Mesothelial cell of epicardium (in vitro differentiated cells): ENCODE results near the gene APBB1. TPM values are rescaled to one million over a fixed set of nuclear protein-coding genes. Genes with fewer than 3 reads are reported as not detected.

Source experiments
- DNase-seq, 2 experiments: peaks; one replicate each; pipeline ENCODE4 v3.0.0; 2021; ENCODE audit warnings: low spot score in 2 of 2; ENCODE audit not compliant: unreplicated experiment in 2 of 2
- H3K27ac Mint-ChIP-seq: 2 replicates; pipeline ENCODE4 v1.8.0; 2021; ENCODE audit warnings: mixed read lengths
- H3K27me3 Mint-ChIP-seq: 2 replicates; pipeline ENCODE4 v1.8.0; 2021; ENCODE audit warnings: low read depth, mixed read lengths
- H3K36me3 Mint-ChIP-seq: 2 replicates; pipeline ENCODE4 v1.8.0; 2021; ENCODE audit warnings: mixed read lengths
- H3K4me1 Mint-ChIP-seq: 2 replicates; pipeline ENCODE4 v1.8.0; 2021; ENCODE audit warnings: mixed read lengths
- H3K4me3 Mint-ChIP-seq: 2 replicates; pipeline ENCODE4 v1.8.0; 2021; ENCODE audit warnings: mild to moderate bottlenecking, moderate library complexity, mixed read lengths
- H3K9me3 Mint-ChIP-seq: 2 replicates; pipeline ENCODE4 v1.8.0; 2021; ENCODE audit warnings: mixed read lengths
- total RNA-seq: library from RNA; stranded (reverse); gene quantifications from 3 replicates; pipeline ENCODE4 v1.2.1, GENCODE V29; 2021
- TF ChIP-seq, protein P1 (sequence below): fragments of 200-600 bp; sonication (generic); IDR thresholded peaks from one replicate; pipeline ENCODE4 v1.5.0; 2021; ENCODE audit warnings: antibody characterized with exemption; ENCODE audit not compliant: unreplicated experiment

Gene APBB1
- total RNA-seq = 61.7 to 64.2 TPM (median 62.4 TPM) in 3 replicates

GRCh38 chr11:6419009-6419631 is at the start of gene APBB1:
APBB1 (minus strand) TSS chr11:6419094; CDS start chr11:6411347, 7,747 bp downstream.
- Mint-ChIP-seq H3K36me3 (no peaks in the 10 kb centered on the region), H3K27ac (no peak within 1 kb of the TSS)
- TF ChIP-seq, protein P1, sequence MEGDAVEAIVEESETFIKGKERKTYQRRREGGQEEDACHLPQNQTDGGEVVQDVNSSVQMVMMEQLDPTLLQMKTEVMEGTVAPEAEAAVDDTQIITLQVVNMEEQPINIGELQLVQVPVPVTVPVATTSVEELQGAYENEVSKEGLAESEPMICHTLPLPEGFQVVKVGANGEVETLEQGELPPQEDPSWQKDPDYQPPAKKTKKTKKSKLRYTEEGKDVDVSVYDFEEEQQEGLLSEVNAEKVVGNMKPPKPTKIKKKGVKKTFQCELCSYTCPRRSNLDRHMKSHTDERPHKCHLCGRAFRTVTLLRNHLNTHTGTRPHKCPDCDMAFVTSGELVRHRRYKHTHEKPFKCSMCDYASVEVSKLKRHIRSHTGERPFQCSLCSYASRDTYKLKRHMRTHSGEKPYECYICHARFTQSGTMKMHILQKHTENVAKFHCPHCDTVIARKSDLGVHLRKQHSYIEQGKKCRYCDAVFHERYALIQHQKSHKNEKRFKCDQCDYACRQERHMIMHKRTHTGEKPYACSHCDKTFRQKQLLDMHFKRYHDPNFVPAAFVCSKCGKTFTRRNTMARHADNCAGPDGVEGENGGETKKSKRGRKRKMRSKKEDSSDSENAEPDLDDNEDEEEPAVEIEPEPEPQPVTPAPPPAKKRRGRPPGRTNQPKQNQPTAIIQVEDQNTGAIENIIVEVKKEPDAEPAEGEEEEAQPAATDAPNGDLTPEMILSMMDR = no peak

DNA sequence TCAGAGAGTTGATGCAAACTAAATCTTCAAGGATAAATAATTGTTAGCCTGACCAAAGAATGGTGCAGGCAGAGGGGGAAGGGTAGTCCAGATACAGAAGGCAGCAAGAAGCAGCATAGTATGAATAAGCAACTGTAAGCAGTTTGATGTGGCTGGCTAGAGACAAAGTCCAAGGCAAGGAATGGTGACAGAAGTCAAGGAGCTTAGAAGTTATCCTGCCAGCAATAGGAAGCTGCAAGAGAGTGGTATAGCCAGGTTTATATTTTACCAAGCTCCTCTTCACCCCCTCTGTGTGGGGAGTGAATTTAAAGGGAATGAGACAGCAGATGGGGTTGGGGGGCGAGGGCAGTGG is 40.2 kb upstream of the APBB1 start:
- peaks cover 4% of the 10 kb centered on the region for H3K4me1 Mint-ChIP-seq
- TF ChIP-seq, protein P1 = no peak
- DNase-seq = no peak
- no peaks in the 10 kb centered on the region for H3K27me3 Mint-ChIP-seq
- no peaks in the 10 kb centered on the region for H3K9me3 Mint-ChIP-seq
- H3K36me3 Mint-ChIP-seq = peaks cover 7% of the 10 kb centered on the region
- H3K27ac Mint-ChIP-seq = no peak overlapping the region
- H3K4me3 Mint-ChIP-seq = no peak overlapping the region

More at GRCh38 chr11:6419009-6419631, at the start of gene APBB1:
- Mint-ChIP-seq H3K4me3 (peak within 1 kb of the TSS; percentile 75), H3K4me1 (peaks cover 6% of the 10 kb centered on the region), H3K27me3 (peaks cover 26% of the 10 kb centered on the region), H3K9me3 (no peaks in the 10 kb centered on the region)
- DNase-seq = peak; percentile 57 to 76

GRCh38 chr11:6458352-6459098 is 39.6 kb upstream of the APBB1 start:
- Mint-ChIP-seq H3K4me1 (peaks cover 4% of the 10 kb centered on the region), H3K9me3 (no peaks in the 10 kb centered on the region), H3K4me3 (no peak overlapping the region), H3K27me3 (no peaks in the 10 kb centered on the region), H3K36me3 (peaks cover 3% of the 10 kb centered on the region), H3K27ac (no peak overlapping the region)
- DNase-seq = no peak
- TF ChIP-seq, protein P1 = no peak

DNA sequence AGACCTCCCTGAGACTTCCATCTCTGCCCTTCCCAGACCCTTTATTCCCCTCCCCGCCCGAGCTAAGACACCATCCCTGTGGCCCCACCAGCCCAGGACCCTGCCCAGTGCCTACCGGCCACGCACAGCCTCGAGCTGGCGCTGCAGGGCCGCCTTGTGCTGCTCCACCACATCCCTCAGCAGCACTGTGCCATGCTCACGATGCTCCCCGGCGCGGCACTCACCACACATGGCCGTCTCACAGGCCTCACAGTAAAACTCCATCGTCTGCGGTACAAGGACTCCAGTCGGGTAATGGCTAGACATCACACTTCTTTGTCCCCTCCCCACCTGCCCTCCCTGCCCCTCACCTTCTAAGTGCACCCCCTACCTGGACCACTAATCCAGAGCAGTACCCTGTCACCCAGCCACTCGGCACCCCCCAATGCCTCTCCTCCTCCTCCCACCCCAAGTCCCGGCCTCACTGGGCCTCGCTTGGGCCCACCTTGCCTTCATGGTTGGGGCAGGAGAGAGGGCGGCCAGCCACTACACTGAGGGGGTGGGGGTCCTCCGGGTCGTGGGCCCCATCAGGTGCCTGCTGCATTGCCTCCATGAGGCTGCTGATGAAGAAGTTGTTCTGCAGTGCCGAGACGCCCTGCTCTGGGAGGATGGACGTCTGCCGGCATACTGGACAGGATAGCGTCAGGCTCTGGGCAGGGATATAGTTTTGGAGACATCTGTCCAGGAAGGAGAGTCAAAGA is 38.9 kb upstream of the APBB1 start:
- Mint-ChIP-seq H3K27me3 (no peaks in the 10 kb centered on the region), H3K36me3 (no peaks in the 10 kb centered on the region), H3K27ac (no peak overlapping the region), H3K4me3 (no peak overlapping the region), H3K9me3 (no peaks in the 10 kb centered on the region), H3K4me1 (peaks cover 4% of the 10 kb centered on the region)
- DNase-seq = no peak
- TF ChIP-seq, protein P1 = no peak

- Mint-ChIP-seq H3K27me3 (no peaks in the 10 kb centered on the region), H3K9me3 (no peaks in the 10 kb centered on the region), H3K36me3 (no peaks in the 10 kb centered on the region), H3K4me3 (no peak overlapping the region), H3K27ac (no peak overlapping the region), H3K4me1 (peaks cover 4% of the 10 kb centered on the region)
- TF ChIP-seq, protein P1 = no peak
- no peak for DNase-seq
Measured at GRCh38 chr11:6456361-6457073, 37.6 kb upstream of the APBB1 start.
